ENCODE data around the gene TTC6. TPM values are rescaled to one million over a fixed set of nuclear protein-coding genes. Genes with fewer than 3 reads are reported as not detected.

TTC6 gene
- total and polyA plus RNA-seq, 5 experiments from 2014 or later: not detected

GRCh38 chr14:37566811-37567371 is 28.5 kb upstream of the TTC6 start:
- no peaks in the 10 kb centered on the region for H3K4me1 Mint-ChIP-seq
- H3K27ac Mint-ChIP-seq: no peak overlapping the region
- no peak overlapping the region for H3K4me3 Mint-ChIP-seq
- peaks cover 0 to 5% (median 0%) of the 10 kb centered on the region in 9 donors for H3K9me3 Mint-ChIP-seq
- ATAC-seq (no peak), DNase-seq (no peak)
- POLR2A ChIA-PET: no interaction called here
- H3K36me3 Mint-ChIP-seq: no peaks in the 10 kb centered on the region
- peaks cover 2 to 11% (median 4%) of the 10 kb centered on the region in 5 donors for H3K27me3 Mint-ChIP-seq

GRCh38 chr14:37569729-37570128 is 25.7 kb upstream of the TTC6 start:
- H3K4me3 Mint-ChIP-seq: no peak overlapping the region
- H3K9me3 Mint-ChIP-seq: peaks cover 0 to 12% (median 4%) of the 10 kb centered on the region in 9 donors
- DNase-seq (no peak), ATAC-seq (no peak)
- POLR2A ChIA-PET: interaction anchor here (0.6 kb wide), 1 partner anchor 9 kb away, joined by 3 read pairs; no protein-coding TSS in a partner anchor
- no peaks in the 10 kb centered on the region for H3K4me1 Mint-ChIP-seq
- H3K27me3 Mint-ChIP-seq: peaks cover 4 to 26% (median 5%) of the 10 kb centered on the region in 5 donors
- H3K36me3 Mint-ChIP-seq: no peaks in the 10 kb centered on the region
- no peak overlapping the region for H3K27ac Mint-ChIP-seq

- Mint-ChIP-seq H3K27ac (no peak overlapping the region), H3K9me3 (peaks cover 0 to 12% (median 4%) of the 10 kb centered on the region in 9 donors), H3K27me3 (peaks cover 3 to 26% (median 6%) of the 10 kb centered on the region in 5 donors), H3K36me3 (no peaks in the 10 kb centered on the region), H3K4me1 (no peaks in the 10 kb centered on the region), H3K4me3 (no peak overlapping the region)
- POLR2A ChIA-PET: no interaction called here
- ATAC-seq (no peak), DNase-seq (no peak)
Observed at GRCh38 chr14:37571391-37571790, 24.0 kb upstream of the TTC6 start.

GRCh38 chr14:37573356-37573755 is 22.1 kb upstream of the TTC6 start:
- POLR2A ChIA-PET: no interaction called here
- Mint-ChIP-seq H3K4me1 (no peaks in the 10 kb centered on the region), H3K9me3 (peaks cover 0 to 22% (median 4%) of the 10 kb centered on the region in 9 donors), H3K27ac (peak overlapping the region in 1 of 10 donors; percentile 79), H3K4me3 (no peak overlapping the region), H3K36me3 (no peaks in the 10 kb centered on the region), H3K27me3 (peaks cover 6 to 39% (median 8%) of the 10 kb centered on the region in 5 donors)
- ATAC-seq (no peak), DNase-seq (no peak)

- no peak overlapping the region for H3K4me3 Mint-ChIP-seq
- no peaks in the 10 kb centered on the region for H3K36me3 Mint-ChIP-seq
- H3K4me1 Mint-ChIP-seq: no peaks in the 10 kb centered on the region
- H3K9me3 Mint-ChIP-seq: peaks cover 0 to 11% (median 4%) of the 10 kb centered on the region in 9 donors
- DNase-seq (no peak), ATAC-seq (no peak)
- H3K27ac Mint-ChIP-seq: no peak overlapping the region
- peaks cover 13 to 34% (median 26%) of the 10 kb centered on the region in 5 donors for H3K27me3 Mint-ChIP-seq
- POLR2A ChIA-PET: no interaction called here
Observed at GRCh38 chr14:37579274-37579673, 16.2 kb upstream of the TTC6 start.

GRCh38 chr14:37580146-37580545 is 15.3 kb upstream of the TTC6 start:
- DNase-seq (no peak), ATAC-seq (no peak)
- no peak overlapping the region for H3K4me3 Mint-ChIP-seq
- peaks cover 0 to 10% (median 1%) of the 10 kb centered on the region in 9 donors for H3K9me3 Mint-ChIP-seq
- H3K27ac Mint-ChIP-seq: no peak overlapping the region
- H3K4me1 Mint-ChIP-seq: no peaks in the 10 kb centered on the region
- H3K36me3 Mint-ChIP-seq: no peaks in the 10 kb centered on the region
- POLR2A ChIA-PET: no interaction called here
- H3K27me3 Mint-ChIP-seq: peaks cover 13 to 36% (median 24%) of the 10 kb centered on the region in 5 donors

GRCh38 chr14:37583358-37584210 is 11.8 kb upstream of the TTC6 start:
- peaks cover 25 to 52% (median 47%) of the 10 kb centered on the region in 5 donors for H3K27me3 Mint-ChIP-seq
- no peak for ATAC-seq
- peaks cover 0 to 17% (median 7%) of the 10 kb centered on the region in 9 donors for H3K9me3 Mint-ChIP-seq

GRCh38 chr14:37584211-37585100 is 11.0 kb upstream of the TTC6 start:
- POLR2A ChIA-PET: no interaction called here
- Mint-ChIP-seq H3K27ac (no peak overlapping the region), H3K27me3 (peaks cover 33 to 55% (median 53%) of the 10 kb centered on the region in 5 donors), H3K9me3 (peaks cover 0 to 24% (median 13%) of the 10 kb centered on the region in 9 donors), H3K36me3 (peaks cover 0 to 19% (median 6%) of the 10 kb centered on the region in 3 donors), H3K4me3 (peak overlapping the region in 1 of 10 donors; percentile 36), H3K4me1 (peaks cover 0 to 1% (median 0%) of the 10 kb centered on the region in 4 donors)
- no peak for DNase-seq
- no peak for ATAC-seq

More at GRCh38 chr14:37583358-37584210, 11.8 kb upstream of the TTC6 start:
- DNase-seq: no peak
- Mint-ChIP-seq H3K36me3 (peaks cover 0 to 11% (median 3%) of the 10 kb centered on the region in 3 donors), H3K4me1 (peaks cover 0 to 1% (median 0%) of the 10 kb centered on the region in 4 donors), H3K4me3 (no peak overlapping the region), H3K27ac (no peak overlapping the region)
- POLR2A ChIA-PET: no interaction called here

- no peak for ATAC-seq
- Mint-ChIP-seq H3K36me3 (peaks cover 0 to 21% (median 6%) of the 10 kb centered on the region in 3 donors), H3K27ac (no peak overlapping the region), H3K4me1 (peaks cover 0 to 1% (median 0%) of the 10 kb centered on the region in 4 donors), H3K9me3 (peaks cover 0 to 25% (median 10%) of the 10 kb centered on the region in 9 donors), H3K27me3 (peaks cover 30 to 57% (median 53%) of the 10 kb centered on the region in 5 donors), H3K4me3 (no peak overlapping the region)
- no peak for DNase-seq
- POLR2A ChIA-PET: no interaction called here
Observed at GRCh38 chr14:37585101-37585511, 10.3 kb upstream of the TTC6 start.

- Mint-ChIP-seq H3K4me1 (peaks cover 0 to 2% (median under 1%) of the 10 kb centered on the region in 4 donors), H3K27me3 (peaks cover 34 to 67% (median 58%) of the 10 kb centered on the region in 5 donors), H3K27ac (peak overlapping the region in 1 of 10 donors; percentile 10), H3K9me3 (peaks cover 1 to 36% (median 10%) of the 10 kb centered on the region in 9 donors), H3K36me3 (peaks cover 0 to 32% (median 11%) of the 10 kb centered on the region in 3 donors), H3K4me3 (no peak overlapping the region)
- ATAC-seq (no peak), DNase-seq (no peak)
- POLR2A ChIA-PET: no interaction called here
Observed at GRCh38 chr14:37585971-37586796, 9.2 kb upstream of the TTC6 start.

GRCh38 chr14:37586797-37587130 is 8.7 kb upstream of the TTC6 start:
- no peak for ATAC-seq

More at GRCh38 chr14:37586797-37587130, 8.7 kb upstream of the TTC6 start:
- H3K4me1 Mint-ChIP-seq: peaks cover 0 to 5% (median 2%) of the 10 kb centered on the region in 4 donors
- POLR2A ChIA-PET: no interaction called here
- DNase-seq: no peak
- H3K27ac Mint-ChIP-seq: no peak overlapping the region
- peaks cover 0 to 34% (median 13%) of the 10 kb centered on the region in 3 donors for H3K36me3 Mint-ChIP-seq
- no peak overlapping the region for H3K4me3 Mint-ChIP-seq
- H3K9me3 Mint-ChIP-seq: peaks cover 1 to 39% (median 10%) of the 10 kb centered on the region in 9 donors
- peaks cover 37 to 68% (median 62%) of the 10 kb centered on the region in 5 donors for H3K27me3 Mint-ChIP-seq
